Right renal pelvis (tissue), 4 donors: ENCODE results near the gene TREH. TPM values are rescaled to one million over a fixed set of nuclear protein-coding genes. Genes with fewer than 3 reads are reported as not detected.

ENCODE experiments used
- DNase-seq, 4 donors: peaks; one replicate each; pipeline ENCODE4 v3.0.0-alpha.2; 2013; ENCODE audit warnings: low read depth in 4 of 4, low spot score in 3 of 4, missing footprints in 1 of 4
- polyA plus RNA-seq, 4 donors: library from polyadenylated mRNA; unstranded; fragments of 120-200 nt; gene quantifications; one replicate each; pipeline ENCODE4 v1.2.1, GENCODE V29; 2013; ENCODE audit not compliant: insufficient read length in 4 of 4

Gene TREH
- polyA plus RNA-seq, 4 donors, result 0.41 to 1.4 (median 0.91) TPM

DNA sequence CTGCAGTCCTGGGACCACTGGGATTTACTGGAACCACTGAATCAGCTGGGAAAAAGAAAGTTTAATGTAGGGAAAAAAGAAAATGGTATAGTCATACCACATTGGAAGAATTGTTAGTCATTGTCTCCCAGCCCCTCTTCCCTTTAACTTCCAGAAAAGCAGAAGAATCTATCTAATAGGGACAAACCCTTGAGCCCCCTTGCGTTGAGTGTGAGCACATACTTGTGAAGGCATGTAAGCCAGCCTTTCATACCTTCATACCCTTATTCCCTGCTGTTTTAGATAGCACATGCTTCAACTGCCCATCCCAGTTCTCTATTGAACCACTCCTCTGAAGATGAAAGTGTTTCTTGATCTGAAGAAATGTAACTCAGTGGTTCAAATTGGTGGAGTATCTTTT, 6.6 kb downstream of the TREH start:
- no peak for DNase-seq

DNA sequence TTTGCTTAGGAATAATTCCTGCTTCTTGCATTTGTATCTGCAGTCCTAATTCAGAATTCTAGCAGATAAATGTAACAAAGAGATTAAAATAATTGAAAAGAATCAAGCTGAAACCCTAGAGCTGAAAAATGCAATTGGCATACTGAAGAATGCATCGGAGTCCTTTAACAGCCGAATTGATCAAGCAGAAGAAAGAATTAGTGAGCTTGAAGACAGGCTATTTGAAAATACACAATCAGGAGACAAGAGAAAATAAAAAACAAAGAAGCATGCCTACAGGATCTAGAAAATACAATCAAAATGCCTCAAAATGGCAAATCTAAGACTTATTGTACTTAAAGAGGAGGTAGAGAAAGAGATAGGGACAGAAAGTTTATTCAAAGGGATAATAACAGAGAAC, 8.2 kb downstream of the TREH start:
- DNase-seq, result no peak

DNA sequence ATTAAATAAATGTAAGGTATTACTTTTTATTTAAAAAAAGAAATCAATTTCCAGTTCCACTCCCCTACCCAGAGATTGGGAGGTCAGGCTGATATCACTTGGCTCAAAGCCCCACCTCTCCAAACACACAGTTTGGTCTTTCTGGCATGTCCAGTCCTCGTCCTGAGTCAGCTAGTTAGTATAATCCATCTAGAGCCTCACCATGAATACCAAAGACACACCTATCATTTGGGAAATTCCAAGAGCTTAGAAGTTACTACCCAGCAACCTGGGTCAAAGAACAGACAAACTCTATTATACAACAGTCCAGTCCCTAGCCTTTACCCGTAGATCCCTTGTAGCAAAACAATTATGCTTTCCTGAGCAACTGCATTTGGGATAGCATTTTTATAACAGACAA, 9.4 kb downstream of the TREH start:
- DNase-seq, result no peak

DNA sequence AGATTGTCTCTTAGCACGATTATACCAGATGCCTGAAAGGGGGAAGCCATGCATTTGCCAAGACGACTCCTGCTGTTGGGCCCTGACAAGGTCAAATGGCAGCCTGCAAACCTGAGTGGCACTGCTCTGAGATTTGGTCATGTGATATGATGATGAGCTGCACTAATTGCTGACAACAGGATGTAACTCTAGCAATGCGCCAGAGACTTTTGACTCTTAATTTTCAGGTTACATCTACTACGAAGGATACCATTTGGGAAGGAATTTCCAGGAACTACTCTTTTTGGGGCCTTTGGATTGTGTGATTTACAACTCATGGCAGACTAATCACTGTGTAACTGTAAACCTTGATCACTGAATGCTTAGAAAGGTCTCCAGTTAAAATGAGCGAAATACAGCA, 13.1 kb downstream of the TREH start:
- DNase-seq, result no peak

DNA sequence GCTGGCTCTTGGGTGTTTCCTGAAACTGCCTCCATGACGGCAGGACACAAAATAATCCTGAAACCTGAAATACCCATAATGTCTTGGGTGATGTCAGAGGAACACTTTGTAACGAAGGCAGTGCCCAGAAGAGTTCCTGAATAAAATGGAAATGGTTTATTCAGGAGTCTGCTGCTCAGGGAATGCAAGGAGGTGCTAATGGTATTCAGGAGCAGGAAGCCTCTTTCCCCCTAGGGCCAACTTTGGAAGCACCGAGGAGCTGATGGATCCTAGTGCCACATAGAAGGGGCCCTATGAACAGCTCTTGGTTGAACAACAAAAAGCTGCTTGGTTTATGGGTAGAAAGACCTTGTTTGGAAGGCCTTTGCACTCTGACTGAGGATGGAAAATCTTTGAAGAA, 15.5 kb downstream of the TREH start:
- no peak for DNase-seq

DNA sequence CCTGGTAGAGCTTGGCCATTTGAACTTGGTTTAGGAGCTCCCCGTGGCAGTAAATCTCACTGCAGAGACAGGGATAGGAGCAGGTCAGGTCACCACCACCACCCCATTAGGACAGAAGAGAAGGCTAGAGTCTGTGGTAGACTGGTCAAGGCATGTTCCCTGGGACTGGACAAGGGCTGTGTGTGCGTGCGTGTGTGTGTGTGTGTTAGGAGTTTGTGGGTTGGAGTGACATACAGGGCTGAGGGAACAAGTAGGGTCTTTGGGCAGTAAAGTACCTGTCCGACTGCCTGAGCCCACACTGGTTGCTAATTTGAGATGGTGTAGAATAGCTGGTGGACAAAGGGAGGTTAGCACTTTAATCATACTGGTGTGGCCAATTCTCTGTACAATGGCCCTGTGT, 16.1 kb downstream of the TREH start:
- DNase-seq, result no peak

DNA sequence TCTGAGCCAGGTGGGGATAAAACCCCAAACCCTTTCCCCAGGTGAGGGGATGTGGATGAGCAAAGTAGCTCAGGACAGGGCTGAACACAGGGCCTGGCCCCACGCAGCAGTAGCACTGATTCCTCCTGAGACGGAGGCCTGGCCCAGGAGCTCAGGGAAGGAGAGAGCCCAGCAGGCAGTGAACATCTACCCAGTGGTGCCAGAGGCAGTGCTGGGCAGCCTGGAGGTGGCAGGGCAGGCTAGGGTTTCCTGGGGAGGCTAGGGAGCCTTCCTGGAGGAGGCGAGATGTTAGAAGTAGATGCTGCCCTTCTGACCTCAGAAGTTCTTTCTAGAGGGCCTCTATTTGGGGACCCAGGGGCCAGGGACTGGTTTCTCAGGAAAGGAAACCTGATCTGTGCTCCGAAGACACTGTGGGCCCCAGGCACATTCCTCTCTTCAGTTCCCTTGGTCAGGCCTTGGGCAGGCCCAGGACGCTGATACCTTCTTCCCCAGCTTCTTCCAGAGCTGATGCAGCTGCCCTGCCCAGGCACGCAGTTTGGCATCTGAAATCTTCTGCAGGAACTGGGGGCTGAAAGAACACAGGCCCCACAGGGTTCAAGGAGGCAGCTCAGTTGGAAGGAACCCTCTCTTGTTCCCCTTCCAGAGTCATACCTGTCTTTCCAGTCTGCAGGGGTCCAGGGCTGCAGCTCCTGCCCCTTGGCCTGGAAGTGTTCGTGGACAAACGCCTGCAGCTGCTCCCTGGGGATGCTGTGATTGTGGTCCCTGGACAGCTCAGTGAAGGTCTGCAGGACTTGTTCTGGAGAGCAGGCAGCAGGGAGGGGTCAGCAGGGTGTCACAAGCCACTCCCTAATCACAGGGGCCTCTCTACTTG, 16.8 kb downstream of the TREH start:
- DNase-seq, result no peak

DNA sequence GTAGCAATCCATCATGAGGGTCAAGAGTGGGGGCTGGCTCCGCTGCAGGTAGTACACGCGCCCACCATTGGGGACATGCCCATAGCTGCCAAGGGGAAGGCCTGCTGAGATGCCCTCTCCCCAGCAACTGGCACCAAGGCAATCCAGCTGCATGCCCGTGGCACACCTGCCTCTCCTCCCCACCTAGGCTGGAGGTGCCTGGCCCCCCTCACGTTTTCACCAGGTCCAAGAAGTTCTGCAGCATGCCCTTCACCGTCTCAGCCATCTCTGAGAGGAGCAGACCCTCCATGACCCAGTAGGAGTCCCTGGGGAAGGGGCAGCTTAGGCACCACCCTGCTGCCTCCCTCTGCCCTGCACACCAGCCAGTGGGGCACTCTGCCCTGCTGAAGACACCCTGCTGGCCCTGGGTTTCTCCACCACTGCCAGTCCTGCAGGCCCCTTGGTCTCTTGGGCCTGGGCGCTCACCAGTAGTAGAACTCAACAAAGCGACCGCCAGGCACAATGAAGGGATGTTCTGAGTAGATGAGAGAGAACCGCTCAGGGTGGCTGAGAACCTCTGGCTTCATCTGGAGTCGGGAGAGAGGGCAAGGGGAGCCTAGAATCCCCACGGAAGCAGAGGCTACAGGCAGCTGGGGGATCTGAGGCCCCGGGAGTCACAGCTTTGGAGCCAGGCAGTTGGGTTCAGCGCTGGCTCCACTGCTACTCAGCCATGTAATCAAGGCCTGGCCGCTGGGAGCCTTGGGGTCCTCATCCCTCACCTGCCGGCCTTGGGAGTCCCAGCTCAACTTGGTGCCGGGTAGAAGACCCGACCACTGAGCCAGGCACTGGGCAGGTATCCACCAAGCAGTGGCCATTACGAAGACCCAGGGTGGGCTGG, 17.8 kb downstream of the TREH start:
- DNase-seq, result no peak

DNA sequence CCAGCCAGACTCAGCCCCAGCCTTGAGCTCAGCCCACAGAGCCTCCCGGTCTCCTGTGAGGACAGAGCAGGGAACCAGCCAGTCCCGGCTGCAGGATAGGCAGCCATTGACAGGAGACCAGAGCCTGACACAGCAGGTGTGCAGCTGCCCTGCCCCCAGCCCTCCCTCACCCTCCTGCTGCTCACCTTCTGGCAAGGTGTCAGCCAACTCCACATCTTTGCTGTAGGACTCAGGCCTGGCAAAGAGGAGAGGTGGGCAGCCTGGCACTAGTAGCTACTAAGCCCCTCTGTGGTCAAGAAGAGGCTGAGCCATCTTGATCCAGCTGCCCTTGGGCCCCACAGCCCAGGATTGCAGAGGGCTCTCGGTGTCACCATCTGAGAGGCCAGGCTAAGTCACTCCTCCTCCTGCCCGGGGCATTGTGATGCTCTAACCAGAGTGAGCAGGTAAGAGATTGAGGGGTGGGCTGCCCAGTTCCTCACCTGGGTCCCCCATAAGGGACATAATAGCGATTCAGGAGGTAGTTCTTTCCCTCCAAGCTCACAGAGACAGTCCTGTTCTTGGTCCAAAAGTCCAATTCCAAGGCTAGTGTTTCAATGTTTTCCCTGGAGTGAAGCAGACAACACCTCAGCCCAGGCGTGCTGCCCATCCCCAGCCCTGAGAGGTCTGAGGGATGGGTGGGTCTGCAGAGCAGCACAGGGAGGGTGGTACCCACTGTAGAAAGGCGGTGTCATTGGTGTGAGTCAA, 18.6 kb downstream of the TREH start:
- DNase-seq, result no peak

DNA sequence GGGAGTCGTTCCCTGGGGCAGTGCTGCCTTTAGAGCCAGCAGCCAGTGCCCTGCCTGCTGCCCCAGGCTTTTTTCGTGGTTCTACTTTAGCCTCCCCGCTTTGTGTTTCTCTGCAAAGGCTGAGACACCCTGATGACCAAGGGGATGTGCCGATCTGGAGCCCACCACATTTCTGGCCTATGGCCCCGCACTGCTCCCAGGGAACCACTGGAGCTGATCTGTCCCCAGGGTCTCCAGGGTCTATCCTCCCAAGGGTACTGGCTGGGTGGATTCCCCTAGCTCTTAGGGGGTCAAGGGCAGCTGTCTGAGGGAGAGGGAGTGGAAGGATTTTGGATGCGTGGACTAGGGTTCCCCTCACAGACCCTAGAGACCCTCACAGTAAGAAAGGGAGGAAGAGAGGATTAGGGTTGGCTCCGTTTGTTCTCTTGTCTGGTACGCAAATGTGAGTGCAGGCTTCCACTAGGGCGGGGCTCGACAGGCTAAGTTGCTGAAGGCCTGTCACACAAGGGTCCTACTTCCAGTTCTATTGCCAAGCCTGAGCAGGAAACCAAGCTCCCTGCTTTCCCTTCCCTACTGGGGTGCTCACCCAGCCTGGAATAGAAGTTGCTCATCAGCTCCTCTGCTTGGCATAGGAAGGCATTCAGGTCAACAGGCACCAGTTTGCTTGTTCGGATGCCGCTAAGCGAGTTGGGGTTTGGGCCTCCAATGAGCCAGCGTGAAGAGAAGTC, 19.3 kb downstream of the TREH start:
- no peak for DNase-seq

DNA sequence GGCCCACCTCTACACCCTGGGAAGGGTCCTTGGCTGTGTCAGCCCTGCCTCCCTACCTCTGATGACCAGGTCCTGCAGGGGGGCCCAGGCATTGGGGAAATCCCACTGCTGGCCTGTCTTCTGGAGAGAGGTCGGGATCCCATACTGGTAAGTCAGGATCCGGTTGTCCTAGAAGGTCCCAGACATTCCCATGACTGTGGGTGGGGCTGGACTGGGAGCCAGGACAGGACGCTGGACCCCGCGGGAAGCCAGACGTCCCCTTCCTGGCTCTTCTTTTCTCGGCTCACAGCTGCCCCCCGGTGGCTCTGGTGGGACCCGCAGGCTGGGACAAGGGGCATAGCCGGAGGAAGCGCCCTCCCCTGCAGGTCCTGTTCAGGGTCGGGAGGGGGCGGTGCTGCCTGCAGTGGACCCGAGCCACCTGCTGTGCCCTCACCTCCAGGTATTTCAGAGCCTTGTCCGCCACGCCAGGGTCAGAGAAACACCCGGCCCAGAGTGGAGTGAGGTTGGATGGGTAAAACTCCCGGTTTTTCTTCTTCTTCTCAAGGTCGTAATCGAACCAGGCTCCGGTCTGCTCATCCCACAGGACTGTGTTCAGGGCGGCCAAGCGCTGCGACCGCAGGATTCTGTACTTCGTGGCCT, 20.0 kb downstream of the TREH start:
- DNase-seq, result peak; percentile 73 to 77 (median 76)

DNA sequence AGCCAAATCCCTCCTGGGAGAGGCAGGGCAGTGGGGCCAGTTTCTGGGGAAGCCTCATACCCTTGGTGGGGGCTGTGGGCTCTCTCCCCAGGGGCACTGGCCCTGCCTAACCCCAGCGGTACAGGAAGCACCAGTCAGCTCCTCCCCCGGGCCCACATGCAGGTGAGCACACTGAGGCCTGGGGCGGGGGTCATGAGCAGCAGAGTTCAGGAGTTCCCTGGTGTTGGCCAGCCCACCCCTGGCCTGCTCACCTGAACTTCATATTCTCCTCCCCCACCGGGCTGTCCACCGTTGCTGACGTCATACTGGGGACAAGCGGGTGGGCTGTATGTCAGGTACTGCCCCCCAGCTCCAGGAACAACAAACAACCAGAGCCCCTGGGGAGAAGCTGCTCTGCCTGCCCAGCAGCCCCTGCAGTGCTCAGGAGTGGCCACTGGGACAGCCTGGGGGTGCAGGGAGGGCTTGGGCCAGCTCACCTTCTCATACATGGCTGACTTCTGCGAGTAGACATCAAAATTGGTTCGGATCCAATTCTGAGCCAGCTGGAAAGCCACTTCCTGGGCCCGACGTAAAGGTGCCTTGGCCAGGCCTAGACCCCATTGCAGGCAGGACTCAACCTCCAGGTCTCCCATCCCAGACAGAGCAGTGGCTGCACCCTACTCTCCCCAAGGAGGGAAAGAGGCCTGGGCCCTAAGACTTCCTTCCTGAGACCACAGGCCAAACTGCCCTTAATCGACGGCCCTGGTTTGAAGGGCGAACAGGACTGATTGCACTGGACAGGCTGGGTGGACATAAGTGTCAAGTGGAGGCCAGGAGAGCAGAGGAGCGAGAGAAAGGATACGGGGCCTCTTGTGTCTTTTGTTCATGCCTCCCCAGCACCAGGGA, 20.8 kb downstream of the TREH start:
- no peak for DNase-seq

DNA sequence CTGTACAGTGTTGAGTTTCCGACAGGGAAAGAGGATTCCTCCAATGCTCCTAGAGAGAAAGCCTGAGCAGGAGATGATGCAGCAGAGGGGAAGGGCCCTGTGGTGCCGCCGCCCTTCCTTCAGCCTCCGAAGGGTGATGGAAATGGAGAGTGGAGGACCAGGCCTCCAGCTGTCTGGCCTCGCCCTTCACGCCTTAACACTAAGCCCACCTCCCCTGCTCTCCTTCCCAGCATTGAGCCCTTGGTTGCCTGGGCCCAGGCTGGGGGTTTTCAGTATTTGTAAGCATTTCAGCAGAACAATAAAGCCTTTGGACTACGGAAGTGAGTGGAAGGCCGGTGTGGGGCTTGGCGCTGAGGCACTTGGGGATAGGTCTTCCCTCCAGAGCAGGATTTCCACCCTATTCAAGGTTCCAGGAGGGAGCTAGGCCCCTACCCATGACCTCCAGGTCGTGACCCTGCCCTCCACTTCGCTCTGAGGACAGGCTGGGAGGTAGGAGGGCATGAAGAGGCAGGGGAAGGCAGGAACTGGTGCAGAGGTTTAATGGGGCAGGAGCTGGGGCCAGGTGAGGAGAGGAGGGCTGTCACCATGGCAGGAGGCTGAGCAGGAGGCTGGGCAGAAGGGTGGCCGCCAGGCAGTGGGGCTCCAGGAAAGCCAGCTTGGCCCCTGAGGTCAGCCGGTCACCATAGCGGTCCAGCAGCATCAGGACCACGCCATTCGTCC, 21.6 kb downstream of the TREH start:
- no peak for DNase-seq

DNA sequence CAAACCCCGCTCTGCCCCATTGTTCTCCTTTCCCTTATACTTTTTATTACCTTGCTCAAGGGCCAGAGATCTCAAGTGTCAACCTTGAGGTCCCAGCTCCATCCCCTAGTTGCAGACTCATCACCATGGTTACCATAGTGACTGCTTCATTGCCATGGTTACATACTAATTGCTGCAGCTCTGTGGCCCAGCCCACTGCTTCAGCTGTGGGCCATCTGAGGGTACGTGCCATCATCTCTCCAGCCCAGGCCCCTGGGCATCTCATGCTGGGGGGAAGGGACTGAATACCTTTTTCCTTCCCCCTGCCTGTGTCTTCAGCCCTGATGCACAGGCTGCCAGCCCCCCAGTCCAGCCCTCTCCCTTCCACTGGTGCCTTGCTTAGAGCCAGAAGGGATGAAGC, 22.2 kb downstream of the TREH start:
- no peak for DNase-seq

DNA sequence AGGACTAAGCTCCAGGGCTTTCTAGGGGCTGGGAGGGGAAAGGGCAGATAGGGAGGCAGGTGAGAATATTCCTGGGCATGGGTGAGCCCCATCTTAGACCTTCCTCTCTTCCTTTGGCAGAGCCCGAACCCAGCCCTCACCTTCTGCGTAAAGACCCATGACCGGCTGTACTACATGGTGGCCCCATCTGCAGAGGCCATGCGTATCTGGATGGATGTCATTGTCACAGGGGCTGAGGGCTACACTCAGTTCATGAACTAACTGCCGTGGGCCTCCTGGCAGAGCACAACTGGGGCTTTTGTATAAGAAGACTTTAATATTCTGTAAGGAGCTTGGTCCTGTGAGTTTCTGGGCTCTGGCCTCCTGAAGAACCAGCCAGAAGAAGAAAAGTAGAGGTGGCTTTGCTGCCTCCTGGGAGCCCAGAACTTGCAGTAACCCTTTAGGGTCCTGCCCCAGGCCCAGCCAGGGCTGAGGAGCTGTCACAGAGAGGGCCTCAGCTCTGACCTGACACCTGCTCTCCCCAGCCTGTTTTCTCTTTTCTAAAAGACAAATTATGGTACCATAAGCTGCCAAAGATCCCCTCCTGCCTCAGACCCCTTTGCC, 22.8 kb downstream of the TREH start:
- no peak for DNase-seq

DNA sequence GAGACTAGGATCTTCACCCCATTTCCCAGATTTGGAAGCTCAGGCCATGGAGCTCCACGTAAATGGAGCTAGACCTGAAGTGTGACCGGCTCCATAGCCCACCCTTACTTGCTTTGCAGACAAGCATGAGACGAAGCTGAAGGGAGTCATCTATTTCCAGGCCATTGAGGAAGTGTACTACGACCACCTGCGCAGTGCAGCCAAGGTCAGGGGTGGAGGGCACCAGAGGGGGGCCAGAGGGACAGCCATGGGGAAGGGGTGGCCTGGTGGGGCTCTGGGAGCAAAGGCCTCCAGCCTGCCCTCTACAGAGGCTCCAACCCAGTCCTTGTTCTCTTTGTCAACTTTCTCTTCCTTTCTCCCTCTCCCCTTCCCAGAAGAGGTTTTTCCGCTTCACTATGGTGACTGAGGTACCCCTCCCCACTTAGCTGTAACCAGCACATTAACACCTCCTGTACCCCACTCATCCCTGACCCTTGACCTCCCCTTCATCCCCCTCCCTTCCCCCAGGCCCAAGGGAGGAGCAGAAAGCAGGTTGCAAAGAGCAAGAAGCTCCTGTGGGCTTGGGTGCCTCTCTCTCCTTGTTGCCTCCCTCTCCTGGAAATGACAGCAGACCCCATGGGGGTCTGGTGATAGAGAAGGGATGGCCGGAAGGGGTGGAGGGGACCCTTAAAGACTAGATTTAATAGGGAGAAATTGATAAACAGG, 23.8 kb downstream of the TREH start:
- no peak for DNase-seq

DNA sequence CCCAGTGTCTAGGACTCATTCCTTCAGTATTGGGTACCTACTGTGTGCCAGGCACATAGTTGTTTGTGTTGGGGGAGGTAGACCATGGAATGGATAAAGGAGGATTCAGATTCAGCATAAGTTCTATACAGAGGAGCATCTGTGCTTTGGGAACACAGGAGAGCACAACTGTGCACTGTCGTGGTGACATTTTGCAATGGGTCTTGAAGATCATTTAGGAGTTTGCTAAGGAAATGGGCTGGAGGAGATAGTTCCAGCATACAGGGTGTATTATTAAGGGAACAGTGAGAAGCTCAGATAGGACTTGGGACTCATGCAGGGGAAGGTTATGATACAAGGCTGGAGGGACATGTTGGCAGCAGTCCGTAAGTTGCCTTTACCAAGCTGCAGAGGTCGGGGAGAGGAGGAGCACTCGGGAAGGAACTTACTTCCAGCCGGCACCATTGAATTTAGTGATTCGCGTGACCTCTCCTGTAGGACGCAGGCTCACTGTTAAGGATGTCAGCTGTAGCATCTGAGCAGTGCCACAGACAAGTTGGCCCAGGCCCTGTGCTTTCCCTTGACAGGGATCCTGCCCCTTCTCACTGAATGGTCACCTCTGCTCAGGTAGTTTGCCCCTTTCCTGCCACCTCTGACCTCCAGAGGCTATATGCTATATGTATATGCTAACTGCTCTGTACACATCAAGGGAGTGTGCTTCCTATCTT, 25.6 kb downstream of the TREH start:
- DNase-seq, result no peak
